ENCODE measurements around the gene TXNDC5. TPM values are rescaled to one million over a fixed set of nuclear protein-coding genes. Genes with fewer than 3 reads are reported as not detected.
A peak's percentile ranks its signal among the peaks of the same experiment; 100 is the strongest.

Gene TXNDC5
- total RNA-seq: 100 to 1,000 TPM; 117 to 273 TPM
- 100 to 1,000 TPM in 1 of 2 donors, 10 to 100 TPM in 1; 50.2 to 204 TPM for polyA plus RNA-seq

DNA sequence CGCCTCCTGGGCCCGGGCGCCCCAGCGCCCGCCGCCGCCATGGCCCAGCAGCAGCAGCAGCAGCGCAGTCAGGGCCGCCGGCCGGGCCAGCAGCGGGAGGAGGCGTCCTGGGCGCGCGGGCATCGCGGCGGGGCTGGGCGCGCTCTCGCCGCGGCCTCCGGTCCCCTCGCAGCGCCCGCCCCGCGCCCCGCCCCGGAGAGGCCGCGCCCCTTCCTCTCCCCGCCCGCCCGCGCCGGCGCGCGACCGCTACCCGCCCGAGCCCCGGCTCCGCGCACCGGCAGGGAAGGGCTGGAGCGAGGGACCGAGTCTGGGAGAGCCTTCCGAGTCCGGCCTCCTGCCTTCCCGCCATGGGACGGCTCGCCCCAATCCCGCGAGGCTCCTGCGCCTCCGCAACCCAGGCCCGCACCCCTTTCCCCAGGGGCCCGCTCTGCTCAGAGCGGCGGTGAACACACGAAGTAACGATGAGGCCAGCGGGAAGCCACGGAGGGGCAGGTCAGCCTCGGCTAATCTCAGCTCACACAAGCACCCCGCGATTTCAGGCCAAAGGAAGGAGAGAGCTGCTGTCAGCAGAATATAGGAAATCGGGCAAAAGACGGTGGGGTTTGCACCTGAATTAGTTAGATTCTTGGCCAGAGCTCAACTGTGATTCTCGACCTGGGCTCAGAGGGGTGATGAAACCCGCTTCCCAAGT is at the start of gene TXNDC5:
Gene TXNDC5 (minus strand): TSS at position 135 of the 691 bp plus-strand sequence. CDS start 12 bp downstream, at position 123.
- Histone ChIP-seq H3K4me3 (ENCODE audit: low read depth in 1 of 3, low read length in 3 of 3) (peak within 1 kb of the TSS; percentile 82 to 96 (median 86)), H3K9me3 (ENCODE audit: control insufficient read depth in 4 of 4, low read length in 3 of 4) (no peaks in the 10 kb centered on the region), H3K4me1 (ENCODE audit: control insufficient read depth in 4 of 4, insufficient read depth in 4 of 4, low read length in 3 of 4) (peaks cover 16 to 29% (median 19%) of the 10 kb centered on the region in 4 donors), H3K27ac (ENCODE audit: low read depth in 1 of 2, low read length in 2 of 2) (peak within 1 kb of the TSS; percentile 80 to 88), H3K36me3 (ENCODE audit: control insufficient read depth in 4 of 4, insufficient read depth in 3 of 4, low read depth in 1 of 4, low read length in 3 of 4) (no peaks in the 10 kb centered on the region), H3K9ac (ENCODE audit: low read depth in 1 of 2, low read length in 2 of 2) (peak within 1 kb of the TSS; percentile 41 to 89), H3K27me3 (ENCODE audit: control insufficient read depth in 4 of 4, insufficient read depth in 4 of 4, low read length in 3 of 4) (no peaks in the 10 kb centered on the region)
- peak; percentile 81 for DNase-seq (ENCODE audit: low spot score)
- 2% methylated on average over 75 of the region's 75 CpGs for WGBS
- TF ChIP-seq, protein P1, sequence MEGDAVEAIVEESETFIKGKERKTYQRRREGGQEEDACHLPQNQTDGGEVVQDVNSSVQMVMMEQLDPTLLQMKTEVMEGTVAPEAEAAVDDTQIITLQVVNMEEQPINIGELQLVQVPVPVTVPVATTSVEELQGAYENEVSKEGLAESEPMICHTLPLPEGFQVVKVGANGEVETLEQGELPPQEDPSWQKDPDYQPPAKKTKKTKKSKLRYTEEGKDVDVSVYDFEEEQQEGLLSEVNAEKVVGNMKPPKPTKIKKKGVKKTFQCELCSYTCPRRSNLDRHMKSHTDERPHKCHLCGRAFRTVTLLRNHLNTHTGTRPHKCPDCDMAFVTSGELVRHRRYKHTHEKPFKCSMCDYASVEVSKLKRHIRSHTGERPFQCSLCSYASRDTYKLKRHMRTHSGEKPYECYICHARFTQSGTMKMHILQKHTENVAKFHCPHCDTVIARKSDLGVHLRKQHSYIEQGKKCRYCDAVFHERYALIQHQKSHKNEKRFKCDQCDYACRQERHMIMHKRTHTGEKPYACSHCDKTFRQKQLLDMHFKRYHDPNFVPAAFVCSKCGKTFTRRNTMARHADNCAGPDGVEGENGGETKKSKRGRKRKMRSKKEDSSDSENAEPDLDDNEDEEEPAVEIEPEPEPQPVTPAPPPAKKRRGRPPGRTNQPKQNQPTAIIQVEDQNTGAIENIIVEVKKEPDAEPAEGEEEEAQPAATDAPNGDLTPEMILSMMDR (IDR thresholded peaks at IDR 0.05; ENCODE audit: low read depth, low read length, missing input control): no peak
- no peak for TF ChIP-seq RAD21 (IDR thresholded peaks at IDR 0.05)
- TF ChIP-seq TAF1 (conservative IDR thresholded peaks at IDR 0.05): no peak
- TF ChIP-seq EGR1 (IDR thresholded peaks at IDR 0.05; ENCODE audit: low read depth in 2 of 2): no peak
- TF ChIP-seq FOXA2 (IDR thresholded peaks at IDR 0.05): no peak
- TF ChIP-seq, protein P2, sequence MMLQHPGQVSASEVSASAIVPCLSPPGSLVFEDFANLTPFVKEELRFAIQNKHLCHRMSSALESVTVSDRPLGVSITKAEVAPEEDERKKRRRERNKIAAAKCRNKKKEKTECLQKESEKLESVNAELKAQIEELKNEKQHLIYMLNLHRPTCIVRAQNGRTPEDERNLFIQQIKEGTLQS (IDR thresholded peaks at IDR 0.05): no peak
- TF ChIP-seq FOXA1 (IDR thresholded peaks at IDR 0.05): no peak
- TF ChIP-seq, protein P3, sequence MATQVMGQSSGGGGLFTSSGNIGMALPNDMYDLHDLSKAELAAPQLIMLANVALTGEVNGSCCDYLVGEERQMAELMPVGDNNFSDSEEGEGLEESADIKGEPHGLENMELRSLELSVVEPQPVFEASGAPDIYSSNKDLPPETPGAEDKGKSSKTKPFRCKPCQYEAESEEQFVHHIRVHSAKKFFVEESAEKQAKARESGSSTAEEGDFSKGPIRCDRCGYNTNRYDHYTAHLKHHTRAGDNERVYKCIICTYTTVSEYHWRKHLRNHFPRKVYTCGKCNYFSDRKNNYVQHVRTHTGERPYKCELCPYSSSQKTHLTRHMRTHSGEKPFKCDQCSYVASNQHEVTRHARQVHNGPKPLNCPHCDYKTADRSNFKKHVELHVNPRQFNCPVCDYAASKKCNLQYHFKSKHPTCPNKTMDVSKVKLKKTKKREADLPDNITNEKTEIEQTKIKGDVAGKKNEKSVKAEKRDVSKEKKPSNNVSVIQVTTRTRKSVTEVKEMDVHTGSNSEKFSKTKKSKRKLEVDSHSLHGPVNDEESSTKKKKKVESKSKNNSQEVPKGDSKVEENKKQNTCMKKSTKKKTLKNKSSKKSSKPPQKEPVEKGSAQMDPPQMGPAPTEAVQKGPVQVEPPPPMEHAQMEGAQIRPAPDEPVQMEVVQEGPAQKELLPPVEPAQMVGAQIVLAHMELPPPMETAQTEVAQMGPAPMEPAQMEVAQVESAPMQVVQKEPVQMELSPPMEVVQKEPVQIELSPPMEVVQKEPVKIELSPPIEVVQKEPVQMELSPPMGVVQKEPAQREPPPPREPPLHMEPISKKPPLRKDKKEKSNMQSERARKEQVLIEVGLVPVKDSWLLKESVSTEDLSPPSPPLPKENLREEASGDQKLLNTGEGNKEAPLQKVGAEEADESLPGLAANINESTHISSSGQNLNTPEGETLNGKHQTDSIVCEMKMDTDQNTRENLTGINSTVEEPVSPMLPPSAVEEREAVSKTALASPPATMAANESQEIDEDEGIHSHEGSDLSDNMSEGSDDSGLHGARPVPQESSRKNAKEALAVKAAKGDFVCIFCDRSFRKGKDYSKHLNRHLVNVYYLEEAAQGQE (IDR thresholded peaks at IDR 0.05): no peak
- no peak for TF ChIP-seq YY1 (IDR thresholded peaks at IDR 0.05)
- no peak for TF ChIP-seq HNF4A (conservative IDR thresholded peaks at IDR 0.05)
- no peak for TF ChIP-seq SP1 (IDR thresholded peaks at IDR 0.05)
- TF ChIP-seq HNF4G (IDR thresholded peaks at IDR 0.05): no peak
- TF ChIP-seq NR2F2 (IDR thresholded peaks at IDR 0.05): no peak

DNA sequence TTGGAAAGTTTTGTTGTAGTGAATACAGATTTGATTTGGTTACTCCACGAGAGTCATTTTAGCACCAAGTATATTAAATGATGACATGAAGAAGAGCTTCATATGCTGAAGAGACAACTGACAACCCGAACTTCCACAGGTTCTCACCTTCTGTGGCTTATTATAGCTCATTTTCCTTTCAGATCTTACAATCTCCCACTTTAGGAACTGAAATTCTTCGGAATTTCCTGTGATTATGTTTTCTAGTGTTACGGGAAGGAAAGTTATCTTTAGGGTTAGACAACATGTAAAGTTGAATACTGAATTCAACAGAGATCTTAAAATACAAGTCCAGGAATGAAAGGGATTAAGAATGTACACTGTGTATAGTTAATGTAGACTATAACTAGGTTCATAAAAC is 49.6 kb upstream of the TXNDC5 start:
- no peak for DNase-seq (ENCODE audit: low spot score)
- WGBS: 68% methylated on average over 4 of the region's 4 CpGs
- H3K36me3 ChIP-seq (ENCODE audit: control insufficient read depth in 4 of 4, insufficient read depth in 3 of 4, low read depth in 1 of 4, low read length in 3 of 4): no peaks in the 10 kb centered on the region
- H3K27me3 ChIP-seq (ENCODE audit: control insufficient read depth in 4 of 4, insufficient read depth in 4 of 4, low read length in 3 of 4): no peaks in the 10 kb centered on the region
- no peaks in the 10 kb centered on the region for H3K4me1 ChIP-seq (ENCODE audit: control insufficient read depth in 4 of 4, insufficient read depth in 4 of 4, low read length in 3 of 4)
- H3K4me3 ChIP-seq (ENCODE audit: low read depth in 1 of 3, low read length in 3 of 3): no peak overlapping the region
- H3K27ac ChIP-seq (ENCODE audit: low read depth in 1 of 2, low read length in 2 of 2): no peak overlapping the region
- no peak overlapping the region for H3K9ac ChIP-seq (ENCODE audit: low read depth in 1 of 2, low read length in 2 of 2)
- H3K9me3 ChIP-seq (ENCODE audit: control insufficient read depth in 4 of 4, low read length in 3 of 4): no peaks in the 10 kb centered on the region
- TF ChIP-seq SP1 (IDR thresholded peaks at IDR 0.05) (no peak), HNF4A (conservative IDR thresholded peaks at IDR 0.05) (no peak), HNF4G (IDR thresholded peaks at IDR 0.05) (no peak), JUND (IDR thresholded peaks at IDR 0.05) (no peak), NR2F2 (IDR thresholded peaks at IDR 0.05) (no peak), RAD21 (IDR thresholded peaks at IDR 0.05) (no peak), GABPA (IDR thresholded peaks at IDR 0.05 in 1 of 2, conservative IDR thresholded peaks at IDR 0.05 in 1 of 2) (no peak), TAF1 (conservative IDR thresholded peaks at IDR 0.05) (no peak)
- TF ChIP-seq, protein P4, sequence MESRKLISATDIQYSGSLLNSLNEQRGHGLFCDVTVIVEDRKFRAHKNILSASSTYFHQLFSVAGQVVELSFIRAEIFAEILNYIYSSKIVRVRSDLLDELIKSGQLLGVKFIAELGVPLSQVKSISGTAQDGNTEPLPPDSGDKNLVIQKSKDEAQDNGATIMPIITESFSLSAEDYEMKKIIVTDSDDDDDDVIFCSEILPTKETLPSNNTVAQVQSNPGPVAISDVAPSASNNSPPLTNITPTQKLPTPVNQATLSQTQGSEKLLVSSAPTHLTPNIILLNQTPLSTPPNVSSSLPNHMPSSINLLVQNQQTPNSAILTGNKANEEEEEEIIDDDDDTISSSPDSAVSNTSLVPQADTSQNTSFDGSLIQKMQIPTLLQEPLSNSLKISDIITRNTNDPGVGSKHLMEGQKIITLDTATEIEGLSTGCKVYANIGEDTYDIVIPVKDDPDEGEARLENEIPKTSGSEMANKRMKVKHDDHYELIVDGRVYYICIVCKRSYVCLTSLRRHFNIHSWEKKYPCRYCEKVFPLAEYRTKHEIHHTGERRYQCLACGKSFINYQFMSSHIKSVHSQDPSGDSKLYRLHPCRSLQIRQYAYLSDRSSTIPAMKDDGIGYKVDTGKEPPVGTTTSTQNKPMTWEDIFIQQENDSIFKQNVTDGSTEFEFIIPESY (IDR thresholded peaks at IDR 0.05): no peak
- TF ChIP-seq, protein P5, sequence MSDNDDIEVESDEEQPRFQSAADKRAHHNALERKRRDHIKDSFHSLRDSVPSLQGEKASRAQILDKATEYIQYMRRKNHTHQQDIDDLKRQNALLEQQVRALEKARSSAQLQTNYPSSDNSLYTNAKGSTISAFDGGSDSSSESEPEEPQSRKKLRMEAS (IDR thresholded peaks at IDR 0.05): no peak
- TF ChIP-seq, protein P1 (IDR thresholded peaks at IDR 0.05; ENCODE audit: low read depth, low read length, missing input control): no peak
- TF ChIP-seq, protein P2 (IDR thresholded peaks at IDR 0.05): no peak

Data from liver (tissue), 9 donors.